DLD1 (cell line): ENCODE measurements around the gene U2AF1L4.

Source experiments
- in situ Hi-C: cut with HindIII; loops from 2 replicates; pipeline ENCODE4 v1.10.0; 2017; ENCODE audit warnings: low sequenced_read_pairs

The U2AF1L4 gene

DNA sequence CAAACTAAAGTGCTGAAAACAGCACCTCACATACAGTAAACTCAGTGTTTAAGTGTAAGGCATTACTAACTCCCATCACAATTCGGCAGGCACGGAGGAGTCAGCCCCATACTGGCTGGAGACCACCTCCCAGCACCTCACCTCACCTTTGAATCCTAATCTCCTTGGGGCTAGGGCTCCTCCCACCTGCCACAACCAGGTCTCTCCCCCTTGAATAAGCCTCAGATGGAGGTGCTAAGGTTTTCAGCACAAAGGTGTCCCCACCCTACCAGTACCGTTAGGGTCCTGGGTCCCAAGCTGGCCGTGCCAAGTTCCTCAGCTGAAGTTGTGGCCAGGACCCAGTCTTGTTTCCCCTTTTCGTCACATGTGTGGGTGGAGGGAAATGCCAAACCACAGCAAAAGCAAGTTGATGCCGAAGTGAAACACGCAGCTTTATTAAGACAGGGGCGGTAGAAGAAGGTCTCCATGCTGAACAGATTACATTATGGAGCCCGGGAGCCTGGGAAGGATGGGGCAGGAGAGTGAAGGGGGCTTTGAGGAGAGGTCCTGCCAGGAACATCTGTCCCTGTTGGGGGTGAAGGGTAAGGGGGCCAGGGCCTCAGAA lies 3.0 kb downstream of the U2AF1L4 start, which contains the start of gene IGFLR1:
Gene IGFLR1, minus strand, starts transcription at position 332 of the 604 bp plus-strand sequence. CDS start 1,272 bp downstream, outside the sequence.
- in situ Hi-C loops = no loop called here

DNA sequence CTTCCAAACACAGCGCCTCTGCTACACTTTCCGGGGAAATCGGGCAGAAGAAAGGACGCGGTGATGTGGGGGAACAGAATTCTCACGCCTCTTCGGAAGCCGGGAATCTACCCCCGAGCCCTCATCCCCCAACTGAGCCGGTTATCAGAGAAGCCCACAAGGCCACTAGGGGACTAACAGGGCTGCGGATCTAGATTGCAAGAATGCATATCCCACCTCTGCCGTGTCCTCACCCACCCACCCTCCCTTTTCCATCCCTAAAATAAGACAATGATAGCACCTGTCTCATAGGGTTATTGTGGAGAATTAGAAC lies 4.1 kb downstream of the U2AF1L4 start:
- in situ Hi-C loops = no loop called here

DNA sequence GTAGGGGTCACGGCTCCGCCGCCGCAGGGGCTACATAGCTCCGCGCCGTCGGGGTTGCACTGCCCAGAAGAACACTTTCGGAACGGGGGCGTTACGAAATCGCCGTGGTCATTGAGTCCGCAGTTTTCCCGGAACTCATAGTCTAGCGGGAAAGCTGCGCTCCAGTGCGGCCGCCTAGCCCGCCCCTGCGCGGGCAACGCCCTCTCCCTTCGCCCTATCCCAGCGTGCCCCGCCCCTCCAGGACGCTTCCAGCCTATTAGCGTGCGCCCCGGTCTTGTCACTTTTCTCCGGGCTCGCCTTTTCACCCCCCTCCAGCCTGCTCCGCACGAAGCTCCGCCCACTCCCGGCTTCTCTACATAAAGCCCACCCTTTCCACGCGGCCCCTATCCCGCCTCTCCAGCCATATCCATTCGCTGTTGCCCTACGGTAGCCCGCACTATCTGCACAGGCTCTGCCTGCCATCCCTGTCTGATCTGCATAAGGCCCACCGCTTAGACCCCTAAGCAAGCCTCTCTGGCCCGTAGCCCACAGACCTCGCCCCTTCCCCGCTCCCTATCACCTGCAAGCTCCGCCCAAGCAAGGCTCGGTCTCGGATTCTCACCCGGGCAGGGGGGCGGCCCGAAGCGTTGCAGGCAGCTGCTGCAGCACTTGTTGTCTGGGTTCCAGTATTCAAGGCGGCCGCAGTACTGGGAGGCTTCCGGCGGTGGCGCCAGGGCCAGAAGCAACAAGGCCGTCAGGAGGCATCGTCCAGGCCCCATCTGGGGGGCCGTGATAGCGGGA lies 4.6 kb downstream of the U2AF1L4 start:
- in situ Hi-C loops = no loop called here

- in situ Hi-C loops = no loop called here
Measured at GRCh38 chr19:35740108-35740422, 5.2 kb downstream of the U2AF1L4 start.

DNA sequence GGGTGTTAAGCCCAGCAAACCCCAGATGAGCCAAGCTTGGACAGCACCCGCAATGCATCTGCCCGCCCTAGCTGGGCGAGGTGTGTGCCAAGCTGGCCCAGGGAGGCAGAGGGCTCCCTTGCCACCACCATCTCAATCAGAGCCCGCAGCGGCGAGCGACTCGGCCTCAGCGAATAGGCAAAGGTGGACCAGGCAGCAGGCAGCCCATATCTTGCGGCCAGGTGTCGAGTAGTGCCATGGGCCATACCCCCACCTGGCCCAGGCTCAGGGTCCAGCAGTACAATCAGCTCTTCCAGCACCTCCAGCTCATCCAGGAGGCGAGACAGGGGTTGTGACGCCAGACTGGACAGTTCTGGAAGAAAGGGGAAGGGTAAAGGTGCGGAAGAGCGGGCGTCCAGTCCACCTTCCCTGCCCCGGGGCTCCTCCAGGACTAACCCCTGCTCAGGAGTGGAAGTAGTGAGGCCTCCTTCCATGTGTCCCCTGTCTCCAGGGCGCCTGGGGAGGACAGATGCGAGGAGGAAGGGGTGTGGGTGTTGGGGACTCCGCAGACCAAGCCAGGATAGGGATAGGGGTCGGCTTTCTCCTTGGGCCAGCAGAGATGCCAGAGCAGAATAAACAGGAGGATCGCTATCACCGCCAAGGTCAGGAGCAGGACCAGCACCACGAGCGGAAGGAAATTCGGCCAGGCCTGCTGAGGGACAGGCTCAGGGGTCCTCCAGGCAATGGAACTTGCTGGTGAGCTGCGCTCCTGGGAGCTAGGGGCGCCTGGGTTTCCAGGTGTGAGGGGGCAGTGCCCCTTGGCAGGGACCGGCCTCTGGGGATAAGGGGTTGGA lies 5.7 kb downstream of the U2AF1L4 start:
- in situ Hi-C loops = no loop called here

DNA sequence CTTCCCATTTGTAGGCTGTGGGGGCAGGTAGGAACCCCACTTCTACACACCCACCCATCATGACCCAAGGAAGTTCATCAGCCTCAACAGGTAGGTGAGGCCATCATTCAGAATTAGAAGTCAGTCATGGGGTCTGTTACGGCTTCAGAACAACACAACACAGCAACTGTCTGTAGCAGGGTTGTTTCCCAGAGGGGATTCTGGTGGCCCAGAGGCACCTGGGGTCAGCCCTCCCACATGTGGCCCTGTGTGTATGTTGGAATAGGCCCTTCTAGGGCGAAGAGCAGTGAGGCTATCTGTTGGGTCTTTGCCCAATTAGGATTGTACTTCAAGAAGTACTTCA lies 6.4 kb downstream of the U2AF1L4 start:
- in situ Hi-C loops = no loop called here

DNA sequence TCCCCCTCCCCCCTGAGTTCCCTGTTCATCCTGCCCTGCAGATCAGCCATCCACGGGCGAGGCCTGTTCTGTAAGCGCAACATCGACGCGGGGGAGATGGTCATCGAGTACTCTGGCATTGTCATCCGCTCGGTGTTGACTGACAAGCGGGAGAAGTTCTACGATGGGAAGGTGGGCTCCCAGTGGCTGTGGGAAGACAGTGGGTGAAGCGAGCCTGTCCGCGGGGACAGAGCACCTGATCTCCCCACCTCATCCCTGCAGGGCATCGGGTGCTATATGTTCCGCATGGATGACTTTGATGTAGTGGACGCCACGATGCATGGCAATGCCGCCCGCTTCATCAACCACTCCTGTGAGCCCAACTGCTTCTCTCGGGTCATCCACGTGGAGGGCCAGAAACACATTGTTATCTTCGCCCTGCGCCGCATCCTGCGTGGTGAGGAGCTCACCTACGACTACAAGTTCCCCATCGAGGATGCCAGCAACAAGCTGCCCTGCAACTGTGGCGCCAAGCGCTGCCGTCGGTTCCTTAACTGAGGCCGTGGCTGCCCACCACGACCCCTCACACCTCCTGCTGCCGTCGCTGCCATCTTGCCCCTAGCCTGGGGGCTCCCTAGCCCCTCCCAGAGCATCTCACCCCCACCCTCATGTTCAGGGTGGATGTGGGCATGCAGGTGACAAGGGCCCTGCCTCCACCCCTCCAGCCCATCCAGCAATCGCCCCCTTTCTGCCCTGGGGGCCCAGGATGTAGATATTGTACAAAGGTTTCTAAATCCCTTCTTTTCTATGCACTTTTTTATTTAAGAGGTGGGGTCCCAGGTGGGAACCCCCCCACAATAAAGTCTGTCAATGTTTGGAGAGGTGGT lies 7.0 kb downstream of the U2AF1L4 start:
- in situ Hi-C loops = no loop called here

- in situ Hi-C loops = no loop called here
Measured at GRCh38 chr19:35736913-35737886, 8.0 kb downstream of the U2AF1L4 start.

DNA sequence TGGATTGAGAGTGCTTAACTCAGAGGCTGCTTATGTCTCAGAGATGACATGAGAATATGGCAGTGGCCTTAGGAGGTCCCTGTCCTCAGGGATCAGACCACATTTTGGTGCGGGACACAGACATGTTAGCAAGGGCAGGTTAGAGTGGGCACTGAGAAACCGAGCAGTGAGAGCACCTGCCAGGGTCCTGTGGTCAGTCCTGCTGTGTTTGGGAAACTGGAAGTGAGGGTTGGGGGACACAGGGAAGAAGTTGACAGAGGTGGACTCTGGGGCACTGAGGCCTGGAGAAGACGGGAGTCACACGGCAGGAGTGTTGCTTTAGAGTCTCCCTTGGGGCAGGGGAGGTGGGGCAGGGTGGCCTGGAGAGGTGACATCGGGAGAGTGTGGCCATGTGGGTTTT lies 10.3 kb downstream of the U2AF1L4 start:
- in situ Hi-C loops = no loop called here

- in situ Hi-C loops = no loop called here
Measured at GRCh38 chr19:35734273-35734672, 10.9 kb downstream of the U2AF1L4 start.

DNA sequence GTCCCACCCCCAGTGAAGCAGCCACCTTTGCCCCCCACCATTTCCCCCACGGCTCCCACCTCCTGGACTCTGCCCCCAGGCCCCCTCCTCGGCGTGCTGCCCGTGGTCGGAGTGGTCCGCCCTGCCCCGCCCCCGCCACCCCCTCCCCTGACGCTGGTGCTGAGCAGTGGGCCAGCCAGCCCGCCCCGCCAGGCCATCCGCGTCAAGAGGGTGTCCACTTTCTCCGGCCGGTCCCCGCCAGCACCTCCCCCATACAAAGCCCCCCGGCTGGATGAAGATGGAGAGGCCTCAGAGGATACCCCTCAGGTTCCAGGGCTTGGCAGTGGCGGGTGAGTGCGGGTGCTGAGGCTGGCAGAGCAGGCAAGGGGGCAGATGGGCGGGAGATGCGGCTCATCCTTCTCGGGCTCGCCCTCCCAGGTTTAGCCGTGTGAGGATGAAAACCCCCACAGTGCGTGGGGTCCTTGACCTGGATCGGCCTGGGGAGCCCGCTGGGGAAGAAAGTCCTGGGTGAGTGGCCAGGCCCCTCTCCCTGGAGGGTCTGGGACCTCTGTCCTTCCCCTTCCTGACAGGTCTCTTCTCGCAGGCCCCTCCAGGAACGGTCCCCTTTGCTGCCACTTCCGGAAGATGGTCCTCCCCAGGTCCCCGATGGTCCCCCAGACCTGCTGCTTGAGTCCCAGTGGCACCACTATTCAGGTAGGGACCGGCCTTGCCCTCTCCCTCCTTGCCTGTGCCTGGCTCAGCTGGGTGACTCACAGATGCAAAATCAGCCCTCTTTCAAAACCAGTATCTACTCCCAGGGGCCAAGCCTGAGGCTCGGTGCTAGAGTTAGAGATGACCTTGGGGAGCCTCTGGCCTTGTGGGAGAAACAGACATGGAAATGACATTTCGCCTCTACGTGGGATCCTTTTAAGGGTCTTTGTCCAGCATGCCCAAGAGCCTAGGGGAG lies 11.8 kb downstream of the U2AF1L4 start:
- in situ Hi-C loops = no loop called here

GRCh38 chr19:35732540-35733179 lies 12.6 kb downstream of the U2AF1L4 start:
- in situ Hi-C loops = no loop called here

GRCh38 chr19:35731779-35732405 lies 13.3 kb downstream of the U2AF1L4 start:
- in situ Hi-C loops = no loop called here

DNA sequence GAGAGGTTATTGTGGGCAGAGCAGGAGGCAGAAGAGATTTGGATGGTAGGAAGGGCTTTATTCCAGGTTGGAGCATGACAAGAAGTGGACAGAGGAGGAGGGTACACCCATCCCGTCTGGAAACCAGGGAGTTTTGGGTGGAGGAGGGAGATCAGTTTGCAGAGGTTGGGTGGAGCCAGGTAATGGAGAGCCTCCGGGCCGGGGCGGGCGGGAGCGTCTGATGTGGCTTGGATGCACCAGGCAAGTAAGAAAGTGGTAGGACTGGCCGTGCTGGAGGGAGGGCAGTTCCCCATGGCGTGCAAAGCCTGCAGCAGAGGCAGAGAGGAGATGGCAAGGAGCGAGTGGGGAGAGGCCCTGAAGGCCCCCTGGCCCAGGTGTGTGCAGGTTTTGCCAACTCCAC lies 13.9 kb downstream of the U2AF1L4 start:
- in situ Hi-C loops = no loop called here

GRCh38 chr19:35730326-35730725 lies 14.9 kb downstream of the U2AF1L4 start:
- in situ Hi-C loops = no loop called here

DNA sequence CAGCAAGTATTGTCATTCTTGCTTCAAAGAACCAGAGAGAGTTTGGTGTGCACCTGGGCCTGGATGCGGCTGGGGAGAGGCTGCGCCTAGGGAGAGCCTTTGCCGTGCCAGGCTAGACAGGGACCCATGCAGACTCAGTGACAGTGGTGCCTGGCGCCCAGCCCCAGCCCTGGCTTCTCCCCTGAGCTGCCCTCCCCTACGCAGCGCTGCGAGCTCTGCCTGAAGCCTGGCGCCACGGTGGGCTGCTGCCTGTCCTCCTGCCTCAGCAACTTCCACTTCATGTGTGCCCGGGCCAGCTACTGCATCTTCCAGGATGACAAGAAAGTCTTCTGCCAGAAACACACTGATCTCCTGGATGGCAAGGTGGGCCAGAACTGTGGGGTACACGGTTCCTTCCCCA lies 15.5 kb downstream of the U2AF1L4 start:
- in situ Hi-C loops = no loop called here

DNA sequence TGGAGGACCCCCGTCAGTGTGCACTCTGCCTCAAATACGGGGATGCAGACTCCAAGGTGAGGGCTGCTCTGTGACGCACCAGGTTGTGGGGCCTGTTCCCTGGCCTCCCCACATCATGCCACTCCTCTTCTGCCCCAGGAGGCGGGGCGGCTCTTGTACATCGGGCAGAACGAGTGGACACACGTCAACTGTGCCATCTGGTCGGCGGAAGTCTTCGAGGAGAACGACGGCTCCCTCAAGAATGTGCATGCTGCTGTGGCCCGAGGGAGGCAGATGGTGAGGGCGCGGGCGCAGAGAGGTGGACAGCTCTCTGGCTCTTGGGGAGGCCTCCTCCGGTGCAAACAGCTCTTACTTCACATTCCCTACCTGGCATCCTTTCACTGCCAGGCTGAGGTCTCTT lies 16.2 kb downstream of the U2AF1L4 start:
- in situ Hi-C loops = no loop called here
